Fibroblast of skin of left biceps (primary cell): ENCODE results near the gene TTPAL.

Experiments used
- DNase-seq, 2 experiments: peaks; one replicate each; pipeline ENCODE4 v3.0.0-alpha.2; 2013; ENCODE audit warnings: low read depth in 2 of 2

The TTPAL gene

DNA sequence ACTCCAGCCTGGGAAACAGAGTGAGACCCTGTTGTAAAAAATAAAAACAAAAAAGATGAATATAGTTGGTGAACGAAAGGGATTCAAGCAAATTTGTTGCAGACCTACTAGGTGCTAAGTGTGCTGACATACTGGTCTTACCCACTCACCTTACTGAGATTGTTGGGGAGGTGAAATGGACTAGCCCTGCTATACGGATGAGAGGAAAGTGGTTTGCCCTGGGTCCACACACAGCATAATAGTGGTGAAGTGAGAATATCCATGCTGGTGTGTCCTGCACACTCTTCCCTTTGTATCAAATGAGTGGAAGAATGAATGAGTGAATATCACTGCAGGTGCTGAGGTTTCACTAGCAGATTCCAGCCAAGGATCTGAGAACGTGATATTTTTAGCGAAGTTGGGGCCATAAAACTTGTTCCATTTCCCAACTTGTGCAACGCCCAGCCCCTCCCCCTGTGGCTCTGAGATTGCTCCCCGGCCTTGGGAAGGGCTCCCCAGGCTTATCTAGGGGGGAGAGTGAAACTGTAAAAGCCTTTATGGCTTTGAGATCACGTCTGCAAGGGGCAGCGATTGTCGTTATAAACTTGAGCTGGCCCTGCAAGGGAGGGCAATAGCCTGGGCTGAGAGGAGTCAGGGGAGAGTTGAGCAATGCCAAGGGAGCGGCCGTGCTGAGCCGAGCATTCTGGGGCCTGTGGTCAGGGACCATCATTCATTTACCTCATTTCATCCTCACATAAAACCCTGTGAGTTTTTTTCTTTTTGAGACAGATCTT is 33.2 kb upstream of the TTPAL start:
- no peak for DNase-seq

DNA sequence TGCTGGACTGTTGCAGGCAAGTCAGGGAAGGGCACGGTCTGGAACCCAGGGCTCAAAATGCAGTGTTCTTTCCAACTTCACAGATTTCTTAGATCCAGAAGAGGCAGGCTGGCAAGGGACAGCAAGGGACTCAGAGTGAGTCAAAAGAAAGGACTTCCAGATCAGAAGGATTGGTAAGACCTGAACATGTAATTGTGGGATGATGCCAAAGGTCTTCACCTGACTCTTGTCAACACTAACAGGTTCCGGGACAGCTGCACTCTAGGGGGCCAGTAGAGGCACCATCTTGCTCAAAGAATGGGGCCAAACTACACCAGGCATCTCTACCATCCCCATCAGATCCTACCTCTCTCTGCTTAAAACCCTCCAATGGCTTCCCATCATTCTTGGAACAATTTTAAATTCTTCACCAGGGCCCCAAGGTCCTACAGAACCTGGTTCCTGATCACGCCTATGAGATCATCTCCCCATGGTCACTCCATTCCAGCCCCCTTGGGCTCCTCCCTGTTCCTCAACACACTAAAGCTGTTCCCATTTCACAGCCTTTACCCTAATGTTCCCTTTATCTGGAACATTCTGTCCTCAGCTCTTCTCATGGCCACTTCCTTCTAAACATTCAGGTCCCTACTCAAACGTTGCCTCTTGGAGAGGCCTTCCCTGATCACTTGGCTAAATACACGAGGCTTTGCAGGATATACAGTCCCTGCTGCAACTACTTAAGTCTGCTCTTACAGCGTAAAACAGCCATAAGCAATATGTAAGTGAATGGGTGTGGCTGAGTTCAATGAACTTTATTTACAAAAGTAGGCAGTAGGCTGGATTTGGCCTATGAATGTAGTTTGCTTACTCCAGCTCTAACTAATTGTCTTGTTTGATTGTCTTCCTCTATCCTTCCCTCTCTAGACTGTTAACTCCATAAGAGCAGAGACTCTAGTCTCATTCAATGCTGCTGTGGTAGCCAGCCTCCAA is 29.6 kb upstream of the TTPAL start:
- no peak for DNase-seq

DNA sequence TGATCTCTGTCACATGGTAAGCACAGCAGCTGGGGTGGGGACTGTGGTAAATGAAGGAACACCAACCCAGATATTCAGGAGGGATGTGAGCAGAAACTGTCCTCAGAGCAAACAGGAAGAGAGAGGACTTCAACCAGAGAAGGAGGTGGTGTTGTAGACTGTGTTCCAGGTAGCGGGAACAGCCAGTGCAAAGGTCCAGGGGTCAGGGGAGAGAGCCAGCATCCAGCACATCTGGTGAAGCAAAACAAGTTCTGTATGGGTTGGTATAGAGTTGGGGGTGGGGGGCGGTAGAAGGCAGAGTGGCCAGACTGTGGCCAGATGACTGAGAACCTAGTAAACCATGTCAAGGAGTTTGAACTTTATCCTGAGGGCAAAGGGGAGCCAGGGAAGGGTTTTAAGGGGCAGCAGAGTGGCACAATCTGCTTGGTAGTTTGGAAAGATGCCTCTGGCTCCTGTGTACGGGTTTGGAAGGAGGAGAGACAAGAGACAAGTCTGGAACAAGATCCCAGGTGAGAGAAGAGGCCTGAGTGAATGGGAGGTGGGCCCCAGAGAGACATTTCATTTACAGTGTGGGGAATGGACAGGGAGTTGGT is 27.8 kb upstream of the TTPAL start:
- DNase-seq = no peak

DNA sequence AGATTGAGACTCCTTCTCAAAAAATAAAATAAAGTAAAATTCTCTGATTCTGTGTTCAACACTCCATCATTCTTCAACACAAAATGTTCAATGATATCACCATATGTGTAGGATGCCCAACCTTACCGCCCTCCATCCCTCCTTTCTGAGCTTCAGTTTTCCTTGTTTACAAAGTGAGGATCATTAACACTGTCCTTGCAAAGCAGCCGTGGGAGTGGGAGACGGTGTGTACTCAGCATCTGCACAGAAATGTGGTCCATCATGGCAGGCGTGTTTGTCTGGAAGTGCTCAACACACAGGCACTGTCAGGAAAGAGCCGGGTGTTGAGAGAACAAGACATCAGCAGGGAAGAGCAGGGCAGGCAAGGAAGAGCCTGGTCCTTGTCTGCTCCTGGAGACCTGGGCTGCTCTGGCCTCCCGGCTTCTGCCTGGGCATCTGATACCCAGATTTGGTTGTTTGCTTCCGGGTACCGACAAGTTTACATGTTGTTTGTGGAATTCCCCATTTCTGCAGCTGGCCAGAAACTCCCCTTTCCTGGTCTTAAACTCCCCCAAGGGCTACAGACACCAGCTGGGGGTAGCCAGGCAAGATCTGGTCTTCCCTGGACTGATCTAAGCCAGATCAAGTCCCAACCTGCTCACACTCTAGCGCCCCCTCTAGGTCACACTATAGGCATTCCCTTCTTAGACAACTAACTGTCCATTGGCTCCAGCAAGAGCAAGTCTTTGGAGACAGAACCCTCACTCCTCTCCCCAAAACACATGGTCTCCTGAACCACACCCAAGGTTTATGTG is 26.7 kb upstream of the TTPAL start:
- no peak for DNase-seq

DNA sequence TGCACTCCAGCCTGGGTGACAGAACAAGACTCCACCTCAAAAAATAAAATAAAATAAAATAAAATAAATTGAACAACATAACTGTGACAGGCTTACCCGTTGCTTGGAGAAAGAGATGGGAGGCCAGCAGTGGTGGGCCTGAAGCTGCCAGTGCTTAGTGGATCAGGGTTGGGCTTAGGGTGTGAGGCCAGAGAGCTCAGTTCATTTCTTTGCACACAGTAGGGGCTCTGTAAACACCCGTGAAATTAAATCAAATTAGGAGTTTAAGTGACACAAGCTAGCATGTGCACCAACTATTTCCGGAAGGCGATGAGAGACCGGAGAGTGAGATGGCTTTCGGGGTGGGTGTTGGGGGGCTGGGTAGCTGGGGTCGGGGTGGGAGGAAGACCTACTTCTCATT is 25.8 kb upstream of the TTPAL start:
- DNase-seq = no peak

DNA sequence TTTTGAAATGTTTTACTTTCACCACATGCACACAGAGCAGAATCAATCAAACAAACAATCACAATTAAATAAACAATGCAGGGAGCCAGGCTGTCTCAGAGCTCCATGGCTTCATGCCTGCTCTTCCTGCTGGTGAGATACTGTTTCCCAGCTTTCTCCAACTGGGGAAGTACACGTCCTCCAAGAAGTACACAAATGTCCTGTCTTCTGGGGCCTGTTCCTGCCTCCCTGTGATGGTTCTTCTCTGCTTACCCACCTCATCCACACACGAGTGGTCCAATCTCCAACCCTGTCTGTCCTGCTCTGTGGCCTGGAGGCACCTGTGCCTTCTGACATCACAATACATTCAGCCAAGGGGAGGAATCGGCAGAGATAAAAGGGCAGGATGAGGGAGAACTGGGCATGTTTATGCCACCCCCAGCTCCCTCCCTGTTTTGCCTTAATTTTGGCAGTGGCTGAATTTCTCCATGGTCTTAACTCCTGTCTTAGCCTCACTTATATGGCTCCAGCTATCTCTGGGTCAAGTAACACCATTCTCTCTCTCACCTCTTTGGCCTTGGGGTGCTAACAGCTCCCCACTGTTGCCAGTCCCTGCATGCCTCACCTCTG is 25.3 kb upstream of the TTPAL start:
- DNase-seq = no peak

DNA sequence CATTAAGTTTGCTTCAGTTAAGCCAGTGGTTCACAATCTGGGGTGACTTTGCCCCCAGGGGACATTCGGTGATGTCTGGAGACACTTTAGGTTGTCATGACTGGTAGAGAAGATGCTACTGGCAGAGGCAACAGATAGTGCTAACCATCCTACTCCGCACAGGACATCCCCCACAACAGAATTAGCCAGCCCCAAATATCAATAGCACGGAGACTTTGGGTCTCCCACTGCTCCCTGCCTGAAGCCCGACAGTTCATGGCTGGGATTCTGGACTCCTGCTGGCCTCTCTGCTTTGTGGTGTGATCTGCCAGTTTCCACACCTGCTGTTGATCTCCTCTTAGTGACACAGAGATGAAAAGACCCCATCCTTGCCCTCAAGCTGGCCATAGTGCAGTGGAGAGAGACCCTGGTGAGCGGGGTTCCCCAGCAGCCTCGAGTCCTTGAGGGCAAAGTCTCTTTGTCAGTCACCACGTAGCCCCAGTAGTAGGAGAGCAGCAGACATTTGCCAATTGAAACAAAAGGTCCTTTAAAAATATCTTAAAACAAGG is 24.7 kb upstream of the TTPAL start:
- DNase-seq = no peak

DNA sequence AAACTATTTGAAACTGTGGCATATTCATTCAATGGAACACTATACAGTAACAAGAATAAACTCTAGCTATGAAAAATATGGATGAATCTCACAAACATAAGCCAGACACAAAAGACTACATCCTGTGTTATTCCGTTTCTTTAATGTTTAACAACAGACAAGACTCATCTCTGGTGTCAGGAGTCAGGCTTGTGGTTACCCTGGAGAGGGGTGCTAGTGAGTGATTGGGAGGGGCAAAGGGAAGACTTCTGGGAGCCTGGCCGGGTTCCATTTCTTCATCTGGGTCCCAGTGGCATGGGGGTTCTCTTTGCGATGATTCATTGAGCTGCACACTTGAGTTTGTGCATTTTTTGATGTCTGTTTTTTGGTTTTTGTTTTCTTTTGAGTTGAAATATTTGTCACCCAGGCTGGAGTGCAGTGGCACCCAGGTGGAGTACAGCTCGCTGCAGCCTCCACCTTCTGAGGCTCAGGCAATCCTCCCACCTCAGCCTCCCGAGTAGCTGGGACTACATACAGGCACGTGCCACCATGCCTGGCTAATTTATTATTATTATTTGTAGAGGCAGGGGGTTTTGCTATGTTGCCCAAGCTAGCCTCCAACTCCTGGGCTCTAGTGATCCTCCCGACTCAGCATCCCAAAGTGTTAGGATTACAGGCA is 21.2 kb upstream of the TTPAL start:
- DNase-seq = no peak

DNA sequence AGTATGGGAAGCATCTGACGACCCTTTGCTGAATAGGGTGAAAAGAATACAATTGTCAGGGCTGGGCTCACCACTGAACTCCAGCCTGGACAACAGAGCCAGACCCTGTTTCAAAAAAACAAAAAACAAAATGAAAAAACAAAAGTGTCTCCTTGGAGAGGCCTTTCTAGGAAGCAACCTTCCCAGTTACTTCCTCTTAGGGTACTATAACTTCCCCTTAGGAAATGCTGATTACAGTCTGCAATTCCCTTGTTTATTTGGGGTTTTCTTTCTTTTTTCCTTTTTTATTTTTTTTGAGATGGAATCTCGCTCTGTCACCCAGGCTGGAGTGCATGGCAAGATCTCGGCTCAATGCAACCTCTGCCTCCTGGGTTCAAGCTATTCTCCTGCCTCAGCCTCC is 20.5 kb upstream of the TTPAL start:
- no peak for DNase-seq

DNA sequence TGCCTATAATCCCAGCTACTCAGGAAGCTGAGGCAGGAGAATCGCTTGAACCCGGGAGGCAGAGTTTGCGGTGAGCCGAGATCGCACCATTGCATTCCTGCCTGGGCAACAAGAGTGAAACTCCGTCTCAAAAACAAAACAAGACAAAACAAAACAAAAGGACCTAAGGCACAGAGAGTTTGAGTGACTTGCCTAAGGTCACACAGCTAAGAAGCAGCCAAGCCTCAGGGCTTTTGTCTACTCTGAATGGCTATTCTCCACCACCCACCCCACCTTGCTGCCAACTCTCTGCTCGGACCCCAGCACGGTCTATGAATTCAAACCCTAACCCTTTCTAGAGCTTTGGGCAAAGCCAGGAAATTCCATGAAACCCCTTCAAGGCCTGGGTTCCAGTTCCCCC is 19.1 kb upstream of the TTPAL start:
- DNase-seq = no peak

DNA sequence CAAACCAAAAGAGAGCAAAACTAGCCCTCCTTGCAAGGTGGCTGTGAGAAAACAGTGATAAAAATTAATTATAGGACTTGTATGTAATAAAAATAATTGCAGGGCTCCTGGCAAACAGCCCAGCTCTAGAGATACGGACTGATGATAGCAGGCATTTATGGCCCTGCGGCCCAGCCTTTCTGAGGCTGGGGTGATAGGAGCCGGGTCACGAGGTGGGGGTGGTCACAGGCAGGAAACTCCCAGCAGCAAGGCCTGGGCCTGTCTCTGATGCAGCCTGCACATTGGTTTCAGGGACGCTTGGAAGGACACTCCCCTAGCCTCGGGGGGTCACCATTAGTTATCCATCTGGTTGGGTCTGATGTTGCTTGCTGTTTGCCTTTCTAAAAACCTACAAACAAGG is 18.7 kb upstream of the TTPAL start:
- DNase-seq = no peak

DNA sequence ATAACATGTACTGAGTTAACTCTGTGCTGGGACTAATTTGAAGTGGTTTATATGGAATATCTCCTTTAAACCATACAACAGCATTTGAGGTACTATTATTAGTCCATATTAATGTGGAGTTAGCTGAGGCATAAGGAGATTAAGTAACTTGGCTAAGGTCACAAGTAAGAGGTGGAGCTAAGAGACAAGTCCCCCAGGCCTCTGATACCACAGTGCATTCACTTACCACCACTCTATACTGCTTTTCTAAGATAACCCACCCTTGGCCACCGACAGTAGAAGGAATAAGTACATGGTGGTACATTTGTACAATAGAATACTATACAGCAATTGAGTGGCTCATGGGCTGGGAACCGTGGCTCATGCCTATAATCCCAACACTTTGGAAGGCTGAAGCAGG is 16.4 kb upstream of the TTPAL start:
- DNase-seq = no peak

DNA sequence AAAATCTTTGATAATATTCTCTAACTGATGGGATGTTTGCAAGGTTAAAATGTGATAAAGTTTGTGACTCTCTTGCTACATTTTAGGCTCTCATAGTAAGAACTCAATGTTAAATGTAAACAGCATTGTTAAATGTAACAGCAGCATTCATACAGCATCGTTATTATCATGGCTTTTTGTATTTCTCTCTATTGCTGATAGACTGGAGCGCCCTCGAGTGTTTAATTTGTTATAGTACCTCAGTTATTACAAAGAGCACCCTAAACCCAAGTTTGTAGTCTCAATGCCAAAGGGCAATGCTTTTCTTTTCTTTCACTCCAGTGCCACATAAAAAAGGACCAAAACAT is 14.9 kb upstream of the TTPAL start:
- no peak for DNase-seq

DNA sequence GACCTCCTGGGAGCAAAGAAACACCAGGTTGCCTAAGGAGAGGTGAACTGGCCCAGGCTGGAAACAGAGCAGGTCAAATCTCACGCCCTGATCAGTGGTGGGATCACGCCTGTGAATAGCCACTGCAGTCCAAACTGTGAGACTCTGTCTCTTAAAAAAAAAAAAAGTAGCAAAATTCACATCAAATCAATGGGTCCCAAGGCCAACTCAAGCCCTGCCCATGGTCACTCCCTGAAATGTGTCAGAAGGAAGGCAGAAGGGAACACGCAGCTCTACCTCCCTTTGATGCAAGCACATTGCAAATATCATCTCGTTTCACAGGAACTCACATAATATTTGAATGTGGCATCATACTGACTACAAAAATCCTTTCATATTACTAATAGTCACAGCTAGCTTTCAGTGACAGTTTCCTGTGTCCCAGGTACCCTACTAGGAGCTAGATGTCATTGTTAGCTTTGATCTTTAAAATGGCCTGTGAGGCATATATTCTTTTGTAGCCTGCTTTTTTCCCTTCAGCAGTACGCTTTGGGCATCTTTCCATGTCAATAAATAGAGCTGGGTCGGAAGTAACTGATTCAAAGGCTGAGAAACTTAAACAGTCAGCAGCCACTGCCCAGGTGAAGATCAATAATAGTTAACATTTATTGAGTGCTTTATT is 14.4 kb upstream of the TTPAL start:
- no peak for DNase-seq

DNA sequence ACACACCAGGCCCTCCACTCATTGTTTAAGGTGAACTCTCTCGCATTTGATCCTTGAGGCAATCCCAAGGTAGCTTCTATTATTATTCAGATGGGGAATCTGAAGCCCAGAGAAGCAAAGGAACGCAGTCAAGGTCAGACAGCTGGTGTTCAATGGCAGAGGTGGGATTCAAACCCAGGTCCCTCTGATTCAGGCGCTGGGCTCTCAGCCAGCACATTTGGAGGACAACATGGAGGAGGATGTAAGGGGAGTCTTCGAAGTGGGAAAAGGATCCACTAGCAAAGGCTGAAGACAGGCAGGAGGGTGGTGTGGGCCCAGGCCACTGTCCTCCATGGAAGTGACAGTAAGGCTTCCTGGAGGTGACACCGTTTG is 13.9 kb upstream of the TTPAL start:
- DNase-seq = no peak

DNA sequence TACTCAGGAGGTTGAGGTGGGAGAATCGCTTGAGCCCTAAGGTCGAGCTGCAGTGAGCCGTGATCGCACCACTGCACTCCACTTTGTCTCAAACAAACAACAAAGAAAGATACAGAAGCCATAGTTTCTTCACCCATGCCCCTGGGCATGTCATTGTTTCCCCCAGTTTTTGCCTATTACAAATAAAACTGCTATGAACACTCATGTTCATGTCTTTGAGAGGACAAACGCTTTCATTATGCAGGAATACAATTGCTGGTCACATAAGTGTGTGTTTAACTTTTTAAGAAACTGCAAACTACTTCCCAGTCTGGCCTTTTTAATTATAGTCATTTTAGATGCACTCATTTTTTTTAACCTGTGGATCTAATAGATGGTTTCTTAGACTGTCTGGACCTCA is 12.2 kb upstream of the TTPAL start:
- no peak for DNase-seq

DNA sequence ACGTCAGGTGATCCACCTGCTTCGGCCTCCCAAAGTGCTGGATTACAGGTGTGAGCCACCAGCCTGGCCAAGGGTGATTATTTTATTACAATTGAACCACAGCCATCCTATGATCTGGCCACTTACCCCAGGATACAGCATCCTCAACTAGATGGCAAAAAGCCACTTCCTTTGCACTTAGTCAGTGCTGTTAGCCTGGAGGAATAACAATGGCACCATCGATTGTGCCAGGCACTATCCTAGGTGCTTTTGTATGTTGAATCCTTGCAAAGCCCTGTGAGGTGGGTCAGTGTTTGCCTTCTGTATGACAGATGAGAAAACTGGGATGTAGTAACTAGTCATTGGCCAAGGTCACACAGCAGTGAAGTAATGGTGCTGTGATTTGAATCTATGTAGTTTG is 11.2 kb upstream of the TTPAL start:
- no peak for DNase-seq

DNA sequence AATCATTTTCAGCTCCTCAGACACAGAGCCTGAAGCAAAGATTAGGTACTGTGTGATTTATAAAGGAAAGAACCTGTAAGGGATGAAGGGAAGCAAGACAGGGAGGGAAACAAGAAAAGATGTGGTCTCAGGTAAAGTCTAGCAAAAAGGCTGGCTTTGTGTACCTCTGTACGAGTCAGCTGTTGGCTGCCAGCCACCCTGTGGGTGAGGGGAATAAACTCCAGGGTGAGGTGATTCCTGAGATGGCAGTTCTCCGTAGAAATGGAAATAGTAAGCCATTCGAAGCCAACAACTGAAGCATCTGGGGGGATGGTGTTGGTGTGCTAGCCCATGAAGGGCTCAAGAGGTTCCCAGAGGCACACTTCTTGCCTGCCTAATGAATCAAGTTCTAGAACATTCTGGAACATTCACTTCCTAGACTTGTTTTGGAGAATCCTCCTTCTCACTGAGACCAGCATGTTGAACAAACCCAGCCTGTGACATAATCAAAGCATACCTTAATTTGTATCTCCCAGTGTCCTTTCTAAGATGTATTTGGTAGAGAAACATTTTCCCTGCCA is 10.6 kb upstream of the TTPAL start:
- DNase-seq = no peak

DNA sequence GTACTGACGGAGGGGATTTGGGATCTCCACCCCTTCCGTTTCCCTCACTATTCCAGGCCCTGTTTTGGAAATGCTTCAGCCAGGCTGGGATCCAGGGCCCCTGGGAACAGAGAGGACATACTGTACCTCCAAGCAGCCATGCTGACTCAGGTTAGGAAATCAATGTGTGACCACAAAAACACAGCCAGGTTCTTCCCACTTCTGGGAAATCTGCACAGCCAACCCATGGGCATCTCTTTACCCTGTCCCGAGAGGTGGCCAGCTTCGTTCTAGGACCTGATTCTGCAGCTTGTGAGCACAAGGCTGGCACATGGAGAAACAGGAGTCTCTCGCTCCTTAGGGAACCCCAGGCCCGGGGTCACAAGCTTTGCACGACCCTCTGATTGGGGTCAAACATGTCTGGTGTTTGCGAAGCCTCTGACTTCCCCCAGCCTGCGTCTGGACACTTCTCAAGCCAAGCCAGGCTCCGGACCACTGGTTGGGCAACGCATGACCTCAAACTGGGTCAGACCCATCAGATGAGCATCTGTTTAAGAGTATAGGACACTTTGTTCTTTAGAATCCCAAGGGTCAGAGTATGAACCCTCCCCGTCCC is 8.3 kb upstream of the TTPAL start:
- DNase-seq = no peak
